NCI-H2196 (cell line): Measurements from ENCODE around the gene SLC2A4.

Experiments used
- DNase-seq: peaks from one replicate; lab custom pipeline; 2025; ENCODE audit not compliant: unreplicated experiment; lab: John Stamatoyannopoulos, UW

SLC2A4 gene

DNA sequence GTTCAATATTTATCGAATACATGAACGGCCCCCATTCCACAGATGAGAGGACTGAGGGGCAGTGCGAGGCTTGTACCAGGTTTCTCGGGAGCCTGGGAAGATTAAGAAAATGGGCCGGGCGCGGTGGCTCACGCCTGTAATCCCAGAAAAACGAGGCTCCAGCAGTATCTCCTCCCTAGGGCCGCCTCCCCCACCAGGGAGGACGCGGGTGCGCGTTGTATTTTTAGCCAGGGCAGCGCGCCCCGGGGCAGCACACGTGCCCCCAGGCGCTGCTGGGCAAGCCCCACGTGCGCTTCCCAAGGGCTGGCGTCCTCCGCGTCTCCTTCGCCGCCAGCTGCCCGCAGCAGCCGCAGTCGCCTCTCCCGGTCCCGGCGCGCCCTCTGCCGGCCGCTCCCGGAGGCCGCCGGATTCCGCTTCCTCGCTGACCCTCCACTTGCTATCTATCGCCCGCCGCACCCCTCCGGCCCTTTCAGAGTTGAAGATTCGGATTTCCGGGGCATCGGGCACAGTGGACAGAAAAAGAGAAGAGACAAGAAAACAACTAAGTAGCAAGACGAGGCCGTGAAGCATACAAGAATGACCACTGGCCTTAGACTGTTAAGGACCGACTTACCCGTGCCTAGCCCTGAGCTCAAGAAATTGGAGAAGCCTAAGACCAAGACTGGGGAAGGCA lies 14.8 kb downstream of the SLC2A4 start:
- peak; percentile 74 for DNase-seq

DNA sequence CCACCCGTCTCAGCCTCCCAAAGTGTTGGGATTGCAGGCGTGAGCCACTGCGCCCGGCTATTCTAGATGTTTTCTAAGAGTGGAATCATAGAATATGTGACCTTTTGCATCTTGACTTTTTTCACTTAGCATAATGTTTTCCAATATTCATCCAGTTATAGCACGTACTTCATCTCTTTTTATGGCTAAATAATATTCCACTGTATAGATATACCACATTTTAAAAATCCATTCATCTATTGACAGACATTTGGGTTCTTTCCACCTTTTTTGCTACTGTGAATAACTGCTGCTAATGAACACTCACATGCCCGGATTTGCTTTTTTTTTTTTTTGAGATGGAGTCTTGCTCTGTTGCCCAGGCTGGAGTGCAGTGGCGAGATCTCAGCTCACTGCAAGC lies 22.7 kb downstream of the SLC2A4 start:
- DNase-seq = no peak

GRCh38 chr17:7306911-7307685 lies 25.6 kb downstream of the SLC2A4 start, which contains the start of gene EIF5A:
EIF5A (plus strand) TSS chr17:7307628; CDS start chr17:7309636, 2,008 bp downstream.
- peak; percentile 92 for DNase-seq

DNA sequence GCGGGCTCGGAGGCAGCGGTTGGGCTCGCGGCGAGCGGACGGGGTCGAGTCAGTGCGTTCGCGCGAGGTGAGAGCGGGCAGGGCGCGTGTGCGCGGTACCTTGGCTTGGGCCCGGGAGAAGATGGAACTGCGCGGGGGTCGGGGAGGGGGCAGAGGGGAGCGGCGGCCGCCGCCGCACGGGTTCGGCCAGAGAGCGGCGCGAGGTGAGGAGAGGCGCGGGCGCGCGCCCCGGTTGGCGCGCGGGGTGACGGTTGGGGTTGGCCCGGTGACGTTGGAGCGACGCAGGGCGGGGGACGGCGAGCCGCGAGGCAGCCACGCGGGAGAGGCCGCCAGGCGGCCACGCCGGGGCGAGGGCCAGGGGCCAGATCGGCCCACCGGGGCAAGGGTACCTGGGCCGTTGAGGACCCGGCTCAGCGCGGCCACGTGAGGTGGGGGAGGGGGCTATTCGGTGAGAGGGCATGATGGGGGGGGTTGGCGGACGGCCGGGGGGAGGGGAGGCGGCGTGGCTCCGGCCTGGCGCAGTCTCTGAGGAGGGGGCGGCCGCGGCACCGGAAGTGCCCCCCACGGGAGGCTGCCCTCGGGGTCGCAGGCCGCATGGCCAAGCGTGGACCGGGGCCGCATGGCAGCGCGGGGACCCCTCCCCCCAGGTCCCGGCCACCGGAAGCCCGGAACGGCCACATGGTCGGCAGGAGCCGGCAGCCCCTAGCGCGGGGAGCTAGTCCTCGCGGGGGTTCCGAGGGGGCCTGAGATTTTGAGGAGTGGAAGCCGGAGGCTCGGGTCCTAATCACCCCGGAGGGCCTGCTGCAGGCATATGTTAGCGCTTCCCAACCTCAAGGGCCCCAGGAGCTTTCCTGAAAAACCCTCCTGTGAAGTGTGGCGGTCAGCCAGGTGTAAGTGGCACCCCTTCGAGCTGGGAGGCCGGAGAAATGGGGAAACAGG lies 26.4 kb downstream of the SLC2A4 start:
- peak; percentile 4 for DNase-seq

GRCh38 chr17:7308625-7309433 lies 27.3 kb downstream of the SLC2A4 start:
- peak; percentile 54 for DNase-seq

DNA sequence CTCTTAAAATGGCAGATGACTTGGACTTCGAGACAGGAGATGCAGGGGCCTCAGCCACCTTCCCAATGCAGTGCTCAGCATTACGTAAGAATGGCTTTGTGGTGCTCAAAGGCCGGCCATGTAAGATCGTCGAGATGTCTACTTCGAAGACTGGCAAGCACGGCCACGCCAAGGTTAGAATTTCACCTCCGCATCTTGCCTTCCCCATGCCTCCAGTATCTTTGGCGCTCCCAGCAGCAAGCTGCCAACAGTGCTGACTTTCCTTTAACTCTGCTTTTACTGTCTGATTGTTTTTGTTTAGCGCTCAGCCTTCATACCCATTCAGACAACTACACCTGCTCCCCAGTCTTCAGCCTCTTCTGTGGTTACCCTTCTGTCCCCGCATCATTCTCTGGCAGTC lies 28.1 kb downstream of the SLC2A4 start:
- no peak for DNase-seq

GRCh38 chr17:7311110-7311705 lies 29.7 kb downstream of the SLC2A4 start:
- no peak for DNase-seq

- no peak for DNase-seq
Measured at GRCh38 chr17:7312432-7313087, 31.0 kb downstream of the SLC2A4 start.

DNA sequence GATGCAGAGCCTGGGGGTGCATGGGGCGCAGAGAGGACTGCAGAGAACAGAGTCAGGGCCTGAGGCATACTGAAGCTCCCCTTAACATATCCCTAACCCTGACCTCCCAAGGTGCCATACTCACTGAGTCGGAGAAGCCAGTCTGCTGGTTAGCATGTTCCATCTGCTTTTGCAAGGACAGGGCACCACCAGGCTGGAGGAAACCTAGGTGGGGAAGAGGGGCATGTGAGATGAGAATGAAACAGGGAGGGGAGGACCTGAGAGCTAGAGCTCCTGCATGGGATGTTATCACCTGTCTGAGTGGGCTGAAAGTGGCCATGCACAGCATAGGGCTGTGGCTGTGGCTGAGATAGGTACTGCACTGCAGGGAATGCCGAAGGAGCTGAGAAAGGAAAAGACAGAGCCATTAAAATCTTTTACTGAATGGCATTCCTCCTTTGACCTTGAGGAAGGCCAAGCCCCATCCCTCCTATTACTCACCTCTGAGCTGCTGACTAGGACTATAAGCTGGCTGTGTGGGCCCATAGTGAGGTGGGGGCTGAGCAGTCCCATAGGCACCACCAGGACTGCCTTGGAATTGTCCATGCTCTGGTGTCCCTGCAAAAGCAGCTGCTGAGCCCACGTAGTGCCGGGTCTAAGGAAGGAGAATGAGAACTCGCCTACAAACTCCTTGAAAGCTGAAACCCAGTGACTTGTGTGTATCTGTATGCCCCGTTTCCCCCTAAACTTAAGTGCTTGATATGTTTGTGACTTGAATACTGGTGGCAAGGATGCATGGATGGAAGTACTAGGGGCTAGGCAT lies 31.8 kb downstream of the SLC2A4 start:
- DNase-seq = no peak

DNA sequence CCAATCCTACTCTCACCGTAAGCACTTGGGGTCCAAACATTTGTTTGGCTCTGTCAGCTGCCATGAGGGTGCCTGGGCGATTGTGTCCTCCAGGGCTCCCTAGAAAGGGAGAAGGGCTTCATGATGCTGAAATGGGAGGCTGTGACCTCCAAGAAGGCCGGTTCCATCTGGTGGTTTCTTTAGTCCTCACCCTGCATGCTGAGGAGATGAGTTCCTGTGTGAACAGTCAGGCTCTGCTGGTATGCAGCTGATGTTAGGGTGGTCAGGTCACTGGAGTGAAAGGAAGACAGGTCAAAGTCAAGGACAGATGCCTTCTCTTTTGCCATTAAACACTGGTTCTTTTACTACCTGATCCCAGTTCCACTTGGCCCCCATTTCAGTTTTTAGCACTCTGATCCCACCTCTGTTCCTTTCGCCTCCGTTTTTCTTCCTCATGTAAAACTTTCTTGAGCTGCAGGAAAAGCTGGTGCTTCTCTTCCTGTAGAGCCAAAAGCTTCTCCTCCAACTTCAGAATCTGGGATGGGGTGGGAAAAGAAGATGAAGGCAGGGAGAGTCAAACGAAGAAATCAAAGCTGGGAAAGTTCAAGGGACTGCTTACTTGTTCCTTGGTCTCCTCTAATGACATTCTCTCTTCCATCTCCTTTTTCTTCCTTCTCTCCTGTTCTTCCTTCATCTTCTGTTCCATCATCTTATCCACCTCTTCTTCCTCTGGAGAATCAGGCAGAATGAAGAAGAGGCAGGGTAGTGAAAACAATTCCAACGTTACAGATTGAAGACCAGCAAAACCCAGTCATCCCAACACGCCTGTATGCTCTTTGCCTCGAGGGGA lies 32.6 kb downstream of the SLC2A4 start:
- DNase-seq = no peak

DNA sequence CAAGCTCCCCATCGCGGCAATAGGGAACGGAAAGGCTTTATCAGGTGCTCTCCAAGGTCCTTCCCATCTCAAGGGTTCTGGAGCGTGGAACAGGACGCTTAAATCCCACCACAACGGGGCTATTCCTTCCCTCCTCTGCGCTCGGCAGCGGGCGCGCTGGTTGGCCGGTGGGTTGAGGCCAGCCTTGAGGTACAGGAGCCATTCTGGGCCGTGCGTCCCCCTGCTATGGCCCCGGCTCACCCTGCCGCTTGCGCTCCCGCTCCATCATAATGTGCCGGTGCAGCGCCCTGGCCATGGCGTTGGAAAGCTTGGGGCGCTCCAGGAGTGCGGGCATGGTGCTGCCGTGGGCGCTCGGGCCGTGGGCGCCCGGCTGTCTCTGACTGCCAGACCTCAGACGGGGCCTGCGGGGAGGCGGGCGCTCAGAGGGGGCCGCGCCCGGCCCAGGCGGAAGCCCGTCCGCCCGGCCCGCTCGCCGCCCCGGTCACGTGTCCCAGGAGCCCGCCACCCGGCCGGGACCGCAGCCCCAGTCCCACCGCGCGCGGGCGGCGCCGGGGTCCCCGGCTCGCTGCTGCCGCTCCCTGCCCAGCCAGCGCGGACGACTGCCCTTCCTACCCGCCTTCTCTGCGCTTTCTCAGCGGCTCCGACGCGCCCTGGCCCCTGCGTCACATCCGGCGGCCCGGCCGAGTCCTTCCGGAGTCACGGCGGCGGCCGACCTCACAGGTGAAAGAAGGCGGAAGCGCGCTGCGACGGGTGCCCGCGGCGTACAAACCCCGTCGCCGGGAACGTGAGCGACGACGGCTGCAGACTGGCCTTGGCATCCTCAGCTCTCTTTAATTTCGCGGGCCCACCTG lies 33.4 kb downstream of the SLC2A4 start, which contains the start of gene GPS2:
GPS2 (minus strand) TSS at position 642 of the 851 bp plus-strand sequence; CDS start at position 334, 308 bp downstream.
- peak; percentile 76 for DNase-seq

GRCh38 chr17:7315570-7316235 lies 34.2 kb downstream of the SLC2A4 start:
- DNase-seq = peak; percentile 6

GRCh38 chr17:7317161-7317803 lies 35.8 kb downstream of the SLC2A4 start:
- no peak for DNase-seq

DNA sequence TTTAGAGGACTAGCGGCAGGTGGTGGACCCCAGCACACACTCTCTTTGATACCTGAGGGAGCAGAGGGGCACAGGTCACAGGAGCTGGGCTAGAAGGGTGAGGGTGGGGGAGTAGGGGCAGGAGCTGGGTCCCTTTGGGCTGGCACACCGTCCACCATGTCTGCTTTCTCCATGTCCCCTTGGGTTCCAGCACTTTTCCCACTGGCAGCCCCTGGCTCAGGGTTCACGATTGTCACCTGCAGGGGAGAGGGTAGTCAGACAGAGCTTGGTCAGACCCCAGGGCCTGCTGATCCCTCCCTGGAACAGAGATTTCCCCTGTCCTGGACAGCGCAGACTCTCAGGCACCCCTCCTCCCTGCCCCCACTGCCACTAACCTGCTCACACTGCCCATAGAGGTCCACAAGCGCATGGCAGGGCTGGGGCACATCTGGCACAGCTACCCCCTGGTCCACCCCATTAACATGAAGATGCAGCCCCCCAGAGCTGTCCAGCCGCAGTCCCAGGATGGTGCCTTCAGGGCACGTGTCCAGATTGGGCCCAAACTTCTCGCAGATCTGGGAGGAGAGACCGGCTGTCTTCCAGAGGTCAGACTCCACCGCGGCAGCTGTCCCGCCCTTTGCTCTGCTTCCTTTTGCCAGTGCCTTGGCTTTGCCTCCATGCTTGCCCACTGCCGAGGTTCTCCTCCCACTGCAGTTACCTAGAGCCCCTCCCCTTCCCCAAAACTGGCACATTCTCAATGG lies 36.8 kb downstream of the SLC2A4 start:
- DNase-seq = no peak

- no peak for DNase-seq
Measured at GRCh38 chr17:7321466-7321865, 39.9 kb downstream of the SLC2A4 start.
